IMR-90 (cell line): ENCODE results near the gene ANKFY1. TPM values are rescaled to one million over a fixed set of nuclear protein-coding genes. Genes with fewer than 3 reads are reported as not detected.

Experiments
- ATAC-seq: fragments of 200-7000 bp; cut with Tn5 transposase; 2 replicates; pipeline ENCODE4 v1.9.1; 2020; ENCODE audit warnings: low read depth, mild to moderate bottlenecking, moderate library complexity
- BruUV-seq: library from RNA; stranded (reverse); fragments of 400-500 nt; replicated peaks from 2 replicates; lab custom pipeline; 2021; lab: Mats Ljungman, UMichigan
- CTCF ChIA-PET: fragments of 300-600 bp; formaldehyde crosslinking; extraction: SDS; loops from one replicate; lab custom pipeline; 2021; ENCODE audit warnings: antibody characterized with exemption; lab: Yijun Ruan, JAX
- POLR2A ChIA-PET: fragments of 300-600 bp; sonication (Branson Sonifier 250); formaldehyde crosslinking; loops from one replicate; lab custom pipeline; 2022; ENCODE audit warnings: antibody characterized with exemption; ENCODE audit not compliant: unreplicated experiment; lab: Charles Lee
- DNase-seq: peaks from one replicate; pipeline ENCODE4 v3.0.0; 2013
- H2AFZ ChIP-seq: replicated peaks from 2 replicates; pipeline ENCODE3; 2013; ENCODE audit warnings: low read length, mild to moderate bottlenecking; ENCODE audit not compliant: poor library complexity
- H2AK5ac ChIP-seq: 2 replicates; pipeline ENCODE4 v1.6.1; 2013; ENCODE audit warnings: low read depth, low read length, inconsistent platforms
- H2AK9ac ChIP-seq: replicated peaks from 2 replicates; pipeline ENCODE3; 2013; ENCODE audit warnings: mild to moderate bottlenecking, low read depth, low read length, moderate library complexity; ENCODE audit not compliant: poor library complexity
- H2BK120ac ChIP-seq: 2 replicates; pipeline ENCODE4 v1.6.1; 2013; ENCODE audit warnings: low read depth, low read length, inconsistent platforms
- H2BK15ac ChIP-seq: 3 replicates; pipeline ENCODE4 v1.6.1; 2013; ENCODE audit warnings: low read depth, low read length, inconsistent platforms
- H2BK20ac ChIP-seq: 2 replicates; pipeline ENCODE4 v1.6.1; 2013; ENCODE audit warnings: low read depth, mild to moderate bottlenecking, inconsistent platforms, low read length, moderate library complexity
- H2BK5ac ChIP-seq: 2 replicates; pipeline ENCODE4 v1.6.1; 2013; ENCODE audit warnings: mild to moderate bottlenecking, low read depth, low read length, inconsistent platforms; ENCODE audit not compliant: poor library complexity, severe bottlenecking
- H3K14ac ChIP-seq: replicated peaks from 2 replicates; pipeline ENCODE4 v1.6.1; 2013; ENCODE audit warnings: low read depth, low read length, inconsistent platforms
- H3K18ac ChIP-seq: 2 replicates; pipeline ENCODE4 v1.6.1; 2013; ENCODE audit warnings: low read depth, low read length, control low read depth
- H3K23ac ChIP-seq: 2 replicates; pipeline ENCODE4 v1.6.1; 2013; ENCODE audit warnings: low read depth, low read length, inconsistent platforms
- H3K27ac ChIP-seq: 2 replicates; pipeline ENCODE4 v1.5.1; 2013; ENCODE audit warnings: mild to moderate bottlenecking, control low read depth, low read length; ENCODE audit not compliant: insufficient read depth
- H3K27me3 ChIP-seq: 2 replicates; pipeline ENCODE4 v1.6.1; 2013; ENCODE audit warnings: low read length; ENCODE audit not compliant: control insufficient read depth, insufficient read depth
- H3K36me3 ChIP-seq: 2 replicates; pipeline ENCODE4 v1.6.1; 2013; ENCODE audit warnings: low read length, mixed read lengths; ENCODE audit not compliant: control insufficient read depth, insufficient read depth
- H3K4ac ChIP-seq: 2 replicates; pipeline ENCODE4 v1.6.1; 2013; ENCODE audit warnings: low read depth, low read length, inconsistent platforms
- H3K4me1 ChIP-seq: 2 replicates; pipeline ENCODE4 v1.6.1; 2013; ENCODE audit warnings: low read length, mixed read lengths; ENCODE audit not compliant: control insufficient read depth, insufficient read depth
- H3K4me2 ChIP-seq: 2 replicates; pipeline ENCODE4 v1.6.1; 2013; ENCODE audit warnings: low read depth, mild to moderate bottlenecking, control low read depth, low read length, moderate library complexity
- H3K4me3 ChIP-seq: 2 replicates; pipeline ENCODE4 v1.5.1; 2013; ENCODE audit warnings: low read depth, mild to moderate bottlenecking, control low read depth, low read length, moderate library complexity; ENCODE audit not compliant: insufficient read depth
- H3K56ac ChIP-seq: 2 replicates; pipeline ENCODE4 v1.6.1; 2013; ENCODE audit warnings: low read length, inconsistent platforms; ENCODE audit not compliant: insufficient read depth; ENCODE audit errors: extremely low read depth
- H3K79me1 ChIP-seq, 2 experiments: 2 replicates each; pipeline ENCODE4 v1.6.1; 2013; ENCODE audit warnings: low read length in 2 of 2, inconsistent platforms in 1 of 2, low read depth in 1 of 2
- H3K9ac ChIP-seq: 2 replicates; pipeline ENCODE4 v1.6.1; 2013; ENCODE audit warnings: low read depth, low read length, control low read depth
- H3K9me1 ChIP-seq: 2 replicates; pipeline ENCODE4 v1.6.1; 2013; ENCODE audit warnings: low read length, inconsistent platforms; ENCODE audit not compliant: insufficient read depth
- H3K9me3 ChIP-seq: 2 replicates; pipeline ENCODE4 v1.6.1; 2013; ENCODE audit warnings: low read length; ENCODE audit not compliant: control insufficient read depth, insufficient read depth
- H4K20me1 ChIP-seq: 2 replicates; pipeline ENCODE4 v1.6.1; 2013; ENCODE audit warnings: low read length, inconsistent platforms; ENCODE audit not compliant: insufficient read depth
- H4K5ac ChIP-seq: 2 replicates; pipeline ENCODE4 v1.6.1; 2013; ENCODE audit warnings: mild to moderate bottlenecking, low read depth, low read length, control low read depth
- H4K8ac ChIP-seq, 2 experiments: 2 replicates each; pipeline ENCODE4 v1.6.1; 2013; ENCODE audit warnings: low read depth in 2 of 2, low read length in 2 of 2, control low read depth in 1 of 2, inconsistent platforms in 1 of 2
- H4K91ac ChIP-seq: 2 replicates; pipeline ENCODE4 v1.6.1; 2013; ENCODE audit warnings: low read depth, low read length, inconsistent platforms; ENCODE audit not compliant: insufficient read depth
- BHLHE40 ChIP-seq: fragments of 150-350 bp; IDR thresholded peaks from 2 replicates; pipeline ENCODE4 v1.6.1; 2016; ENCODE audit warnings: mild to moderate bottlenecking, low read depth, low read length
- CEBPB ChIP-seq: IDR thresholded peaks from 2 replicates; pipeline ENCODE4 v1.6.1; 2012; ENCODE audit warnings: low read depth, low read length, improper control_type of control experiment
- CHD1 ChIP-seq: IDR thresholded peaks from 2 replicates; pipeline ENCODE4 v1.6.1; 2012; ENCODE audit warnings: low read depth, low read length, improper control_type of control experiment
- CTCF ChIP-seq: conservative IDR thresholded peaks from 2 replicates; pipeline ENCODE4 v1.5.1; 2012; ENCODE audit warnings: mild to moderate bottlenecking, low read depth, low read length, improper control_type of control experiment
- ELK1 ChIP-seq: fragments of 150-350 bp; IDR thresholded peaks from 2 replicates; pipeline ENCODE4 v1.6.1; 2016; ENCODE audit warnings: low read depth, mild to moderate bottlenecking, low read length, moderate library complexity, borderline replicate concordance
- FOS ChIP-seq: fragments of 150-350 bp; IDR thresholded peaks from 2 replicates; pipeline ENCODE4 v1.6.1; 2016; ENCODE audit warnings: low read depth, low read length
- MAFK ChIP-seq: IDR thresholded peaks from 2 replicates; pipeline ENCODE4 v1.6.1; 2012; ENCODE audit warnings: low read depth, low read length, improper control_type of control experiment
- MAZ ChIP-seq: IDR thresholded peaks from 2 replicates; pipeline ENCODE4 v1.6.1; 2012; ENCODE audit warnings: low read depth, mild to moderate bottlenecking, low read length, improper control_type of control experiment, moderate library complexity, borderline replicate concordance
- MXI1 ChIP-seq: IDR thresholded peaks from 2 replicates; pipeline ENCODE4 v1.6.1; 2012; ENCODE audit warnings: low read depth, mild to moderate bottlenecking, low read length, moderate library complexity, borderline replicate concordance
- POLR2A ChIP-seq: IDR thresholded peaks from 2 replicates; pipeline ENCODE4 v1.6.1; 2012; ENCODE audit warnings: mild to moderate bottlenecking, low read depth, low read length
- RAD21 ChIP-seq: IDR thresholded peaks from 2 replicates; pipeline ENCODE4 v1.6.1; 2012; ENCODE audit warnings: low read length, improper control_type of control experiment
- RCOR1 ChIP-seq: IDR thresholded peaks from 2 replicates; pipeline ENCODE4 v1.6.1; 2012; ENCODE audit warnings: mild to moderate bottlenecking, low read length, improper control_type of control experiment; ENCODE audit not compliant: insufficient replicate concordance
- RFX5 ChIP-seq: IDR thresholded peaks from 2 replicates; pipeline ENCODE4 v1.8.0; 2012; ENCODE audit warnings: low read depth, mild to moderate bottlenecking, low read length, moderate library complexity
- SMC3 ChIP-seq: fragments of 150-350 bp; IDR thresholded peaks from 2 replicates; pipeline ENCODE4 v1.6.1; 2016; ENCODE audit warnings: low read depth, mild to moderate bottlenecking, antibody characterized with exemption, low read length, moderate library complexity
- USF2 ChIP-seq: fragments of 150-350 bp; IDR thresholded peaks from 2 replicates; pipeline ENCODE4 v1.6.1; 2017; ENCODE audit warnings: mild to moderate bottlenecking, antibody characterized with exemption, low read length, low read depth
- WGBS, 2 experiments: methylation state at CpG; one replicate each; pipeline versions ENCODE4 v1.1.5 to v1.1.7; 2013; ENCODE audit warnings: missing lambda C conversion rate in 2 of 2; ENCODE audit not compliant: insufficient read length in 1 of 2; ENCODE audit errors: extremely low coverage in 2 of 2; 5-methylcytosine and 5-hydroxymethylcytosine counted together
- dilution Hi-C: fragments of 300-500 bp; cut with HindIII; formaldehyde crosslinking; loops from one replicate; pipeline ENCODE4 v1.14.3; 2018; ENCODE audit warnings: low sequenced_read_pairs; ENCODE audit not compliant: unreplicated experiment
- in situ Hi-C: fragments of 300-500 bp; cut with MboI; formaldehyde crosslinking; loops from 3 replicates; pipeline ENCODE4 v1.14.3; 2019; ENCODE audit warnings: low sequenced_read_pairs, inconsistent platforms, mixed read lengths
- intact Hi-C: fragments of 100-400 bp; cut with micrococcal nuclease; formaldehyde crosslinking; loops from 2 replicates; pipeline ENCODE4 v1.10.0; 2022
- polyA plus RNA-seq, 3 experiments: library from polyadenylated mRNA; depleted of rRNA; stranded (reverse); fragments of >200 nt; gene quantifications; 2 replicates each; pipeline ENCODE4 v1.2.3, GENCODE V29; 2012; ENCODE audit warnings: low replicate concordance in 1 of 3
- total RNA-seq: library from RNA; depleted of rRNA; stranded (reverse); fragments of >200 nt; gene quantifications from 2 replicates; pipeline ENCODE4 v1.2.3, GENCODE V29; 2012

ANKFY1 gene
- total and polyA plus RNA-seq, 2 of the 4 experiments (the other 2 are of a cell fraction) = 32.3 to 48.9 TPM

GRCh38 chr17:4175921-4176807 lies 87.6 kb downstream of the ANKFY1 start:
- Histone ChIP-seq H3K14ac (no peak overlapping the region), H2BK120ac (no peak overlapping the region), H2AK9ac (peak overlapping the region; percentile 34), H3K23ac (no peak overlapping the region), H3K18ac (no peak overlapping the region), H4K91ac (no peak overlapping the region), H3K56ac (no peak overlapping the region), H3K27me3 (no peaks in the 10 kb centered on the region), H4K20me1 (no peaks in the 10 kb centered on the region), H2BK20ac (no peak overlapping the region), H3K4me3 (no peak overlapping the region), H3K4me2 (no peak overlapping the region), H3K79me1 (peaks cover 22 to 23% of the 10 kb centered on the region in 2 experiments; a peak in 2 of 4 replicates), H3K4me1 (no peaks in the 10 kb centered on the region), H2AK5ac (no peak overlapping the region), H2BK5ac (no peak overlapping the region), H2BK15ac (no peak overlapping the region), H2AFZ (no peak overlapping the region), H3K4ac (no peak overlapping the region), H3K9me1 (peaks cover 8% of the 10 kb centered on the region; the same call in 1 of the 2 replicates), H3K9ac (no peak overlapping the region), H4K5ac (no peak overlapping the region), H4K8ac (no peak overlapping the region), H3K27ac (no peak overlapping the region), H3K9me3 (no peaks in the 10 kb centered on the region), H3K36me3 (peaks cover 74% of the 10 kb centered on the region)
- 81 to 100% methylated on average over 1 to 15 of the region's 25 CpGs for WGBS, 2 experiments
- BruUV-seq = no TSS peak
- peak; percentile 81 for ATAC-seq
- CTCF ChIA-PET = no interaction called here
- dilution Hi-C loops (no loop called here), intact Hi-C loops (no loop called here), in situ Hi-C loops (no loop called here)
- DNase-seq = peak; percentile 45
- POLR2A ChIA-PET = no interaction called here
- no peak for TF ChIP-seq CHD1
- TF ChIP-seq RCOR1 = no peak
- TF ChIP-seq MAZ = no peak
- no peak for TF ChIP-seq ELK1
- TF ChIP-seq USF2 = no peak
- no peak for TF ChIP-seq FOS
- TF ChIP-seq CEBPB = no peak
- no peak for TF ChIP-seq RAD21
- TF ChIP-seq CTCF = no peak
- no peak for TF ChIP-seq RFX5
- no peak for TF ChIP-seq POLR2A
- no peak for TF ChIP-seq SMC3
- no peak for TF ChIP-seq MAFK
- no peak for TF ChIP-seq MXI1
- TF ChIP-seq BHLHE40 = no peak
